ENCODE measurements around the gene CPLX3.

CPLX3 gene

DNA sequence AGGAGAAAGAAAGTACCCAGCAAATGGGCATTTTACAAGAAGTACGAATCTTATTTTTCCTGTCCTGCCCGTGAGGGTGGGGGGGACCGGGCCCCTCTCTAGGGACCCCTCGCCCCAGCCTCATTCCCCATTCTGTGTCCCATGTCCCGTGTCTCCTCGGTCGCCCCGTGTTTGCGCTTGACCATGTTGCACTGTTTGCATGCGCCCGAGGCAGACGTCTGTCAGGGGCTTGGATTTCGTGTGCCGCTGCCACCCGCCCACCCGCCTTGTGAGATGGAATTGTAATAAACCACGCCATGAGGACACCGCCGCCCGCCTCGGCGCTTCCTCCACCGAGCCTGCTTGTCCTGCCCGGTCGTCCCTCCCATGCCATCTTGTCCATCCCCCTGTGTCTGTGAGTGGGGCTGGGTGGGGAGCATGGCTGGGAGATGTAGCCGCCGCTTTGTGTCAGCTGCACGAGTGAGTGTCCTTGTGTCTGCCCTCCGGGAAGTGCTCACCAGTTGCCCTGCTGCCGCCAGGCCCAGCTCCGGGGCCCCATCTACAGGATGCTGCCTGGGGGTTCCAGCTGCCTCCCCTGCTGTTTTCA, 23.5 kb upstream of the CPLX3 start:
- no peak for DNase-seq (ENCODE audit: low spot score)

- DNase-seq (ENCODE audit: low spot score) = no peak
Measured at GRCh38 chr15:74804935-74805334, 21.5 kb upstream of the CPLX3 start.

DNA sequence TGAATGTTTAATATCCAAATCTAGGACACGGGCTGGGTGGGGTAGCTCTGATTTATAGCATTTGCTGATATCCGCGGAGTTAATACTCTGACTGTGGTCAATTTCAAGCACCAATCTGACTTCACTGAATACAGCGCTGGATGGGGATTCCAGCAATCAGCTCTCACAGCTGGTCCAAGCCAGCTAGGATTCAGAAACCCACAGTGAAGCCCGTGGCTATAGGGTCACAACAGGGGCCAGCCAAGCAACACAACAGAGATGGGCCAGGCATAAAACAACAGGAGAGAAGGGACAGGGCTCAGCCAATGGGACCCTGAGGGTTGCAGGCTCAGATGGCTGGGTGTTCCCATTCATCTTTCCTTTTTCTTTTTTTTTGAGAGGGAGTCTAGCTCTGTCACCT, 19.1 kb upstream of the CPLX3 start:
- no peak for DNase-seq (ENCODE audit: low spot score)

DNA sequence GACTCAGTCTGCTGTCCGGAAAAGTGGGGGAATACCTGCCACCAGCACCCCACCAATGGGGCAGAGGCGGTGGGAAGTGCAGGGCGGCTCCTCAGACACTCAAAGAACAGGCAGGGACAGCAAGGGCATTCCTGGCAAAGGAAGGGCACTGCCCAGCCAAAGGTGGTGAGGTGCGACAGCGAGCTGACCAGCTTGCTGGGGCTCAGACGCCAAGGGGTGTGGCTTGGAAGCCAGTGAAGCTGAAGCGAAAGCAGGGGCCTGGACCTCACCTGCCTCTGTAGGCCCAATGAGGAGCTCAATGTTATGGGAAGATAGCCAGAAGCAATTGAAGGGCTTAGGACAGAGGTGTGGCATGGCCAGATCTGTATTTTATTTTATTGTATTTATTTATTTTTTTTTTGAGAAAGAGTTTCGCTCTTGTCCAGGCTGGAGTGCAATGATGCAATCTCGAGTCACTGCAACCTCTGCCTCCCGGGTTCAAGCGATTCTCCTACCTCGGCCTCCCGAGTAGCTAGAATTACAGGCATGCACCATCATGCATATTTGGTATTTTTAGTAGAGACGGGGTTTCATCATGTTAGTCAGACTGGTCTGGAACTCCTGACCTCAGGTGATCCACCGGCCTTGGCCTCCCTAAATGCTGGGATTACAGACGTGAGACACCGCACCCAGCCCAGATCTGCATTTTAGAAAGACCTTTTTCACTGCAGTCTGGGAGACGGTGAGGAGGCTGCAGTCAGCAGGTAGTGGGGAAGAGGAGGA, 18.2 kb upstream of the CPLX3 start:
- no peak for DNase-seq (ENCODE audit: low spot score)

DNA sequence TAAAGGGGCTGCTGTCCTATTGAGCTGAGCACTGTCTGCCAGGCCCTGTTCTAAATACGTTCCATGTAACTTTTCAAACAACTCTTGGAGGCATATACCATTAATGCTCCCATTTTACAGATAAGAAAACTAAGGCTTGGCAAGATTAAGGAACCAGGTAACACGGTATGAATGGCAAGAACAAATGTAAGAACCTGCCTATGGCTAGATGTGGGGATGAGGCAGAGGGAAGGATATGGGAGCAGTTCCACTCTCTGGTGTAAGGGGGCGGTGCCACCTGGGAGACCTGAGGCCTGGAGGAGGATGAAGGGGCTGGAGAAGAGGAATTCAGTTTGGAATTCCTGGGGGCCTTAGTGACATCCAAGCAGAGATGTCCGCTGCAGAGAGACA, 17.6 kb upstream of the CPLX3 start:
- no peak for DNase-seq (ENCODE audit: low spot score)

DNA sequence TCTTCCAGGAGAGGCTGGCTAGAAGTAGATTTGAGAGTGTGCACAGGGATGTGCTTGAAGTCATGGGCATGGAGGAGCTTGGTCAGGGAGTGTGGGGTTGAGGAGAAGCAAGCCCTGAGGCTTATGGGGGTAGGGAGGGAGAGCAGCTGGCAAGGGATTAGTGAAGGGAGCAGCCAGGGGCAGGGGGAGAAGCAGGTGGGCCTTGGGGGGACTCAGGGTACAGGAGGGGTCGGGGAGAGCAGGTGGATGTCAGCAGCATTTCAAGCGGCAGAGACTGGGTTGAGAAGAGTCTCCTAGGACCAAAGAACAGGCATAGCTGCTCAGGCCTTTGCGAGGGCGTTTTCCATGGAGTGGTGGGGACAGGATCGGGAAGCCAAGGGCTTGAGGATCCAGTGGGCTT, 17.2 kb upstream of the CPLX3 start:
- no peak for DNase-seq (ENCODE audit: low spot score)

DNA sequence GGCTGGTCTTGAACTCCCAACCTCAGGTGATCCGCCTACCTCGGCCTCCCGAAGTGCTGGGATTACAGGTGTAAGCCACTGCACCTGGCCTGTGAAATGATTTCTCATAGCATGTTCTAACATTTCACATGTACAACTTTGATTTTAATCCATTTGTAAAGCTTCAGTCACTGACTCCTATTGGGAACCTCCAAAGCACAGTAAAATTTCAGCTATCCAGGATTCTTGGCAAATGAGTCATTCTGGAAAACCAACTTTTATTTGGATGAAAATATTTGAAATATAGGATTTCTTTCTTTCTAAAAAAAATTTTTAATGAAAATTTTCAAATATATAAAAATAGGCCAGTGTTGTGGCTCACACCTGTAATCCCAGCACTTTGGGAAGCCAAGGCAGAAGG, 16.5 kb upstream of the CPLX3 start:
- DNase-seq (ENCODE audit: low spot score) = no peak

GRCh38 chr15:74812533-74812932, 13.9 kb upstream of the CPLX3 start, which contains the start of gene LMAN1L:
Gene LMAN1L (plus strand): TSS chr15:74812835. CDS start chr15:74812855, 20 bp downstream.
- no peak for DNase-seq (ENCODE audit: low spot score)

DNA sequence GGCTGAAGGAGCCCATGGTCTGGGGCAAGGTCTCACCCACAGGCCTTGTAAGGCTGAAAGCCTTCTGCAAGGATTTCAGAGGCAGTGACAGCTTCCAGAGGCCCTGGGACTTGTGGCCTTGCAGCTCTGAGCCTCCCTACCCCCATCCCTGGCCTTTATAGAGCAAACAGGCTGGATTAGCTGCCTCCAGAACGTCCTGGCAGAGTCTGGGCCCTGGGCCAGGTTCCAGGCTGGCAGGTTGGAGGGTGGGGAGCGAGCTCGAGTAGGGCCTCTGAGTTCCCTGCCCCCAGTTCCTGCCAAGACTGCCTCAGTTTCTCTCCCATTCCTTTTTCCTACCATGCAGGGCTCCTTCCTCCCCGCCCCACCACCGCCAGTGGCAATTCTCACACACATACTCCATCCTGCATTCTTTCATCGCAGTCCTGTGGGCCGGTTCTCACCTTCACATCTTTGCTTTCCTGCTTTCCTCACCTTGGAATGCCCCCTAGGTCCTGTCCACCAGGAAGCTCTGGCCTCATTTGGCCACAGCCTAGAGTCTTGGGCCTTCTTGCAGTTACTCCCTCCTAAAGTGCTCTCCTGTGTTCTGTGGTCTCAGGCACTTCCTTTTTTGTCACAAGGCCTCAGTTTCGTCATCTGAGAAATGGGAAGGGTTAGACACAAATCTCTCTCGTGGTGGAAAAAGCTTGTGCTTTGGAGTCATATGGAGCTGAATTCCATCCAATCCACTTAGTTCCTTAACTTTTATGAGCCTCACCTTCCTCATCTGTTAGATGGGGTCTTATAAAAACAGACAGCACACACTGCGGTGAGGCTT, 11.1 kb upstream of the CPLX3 start:
- DNase-seq (ENCODE audit: low spot score) = no peak

- no peak for DNase-seq (ENCODE audit: low spot score)
Measured at GRCh38 chr15:74815961-74816360, 10.5 kb upstream of the CPLX3 start.

DNA sequence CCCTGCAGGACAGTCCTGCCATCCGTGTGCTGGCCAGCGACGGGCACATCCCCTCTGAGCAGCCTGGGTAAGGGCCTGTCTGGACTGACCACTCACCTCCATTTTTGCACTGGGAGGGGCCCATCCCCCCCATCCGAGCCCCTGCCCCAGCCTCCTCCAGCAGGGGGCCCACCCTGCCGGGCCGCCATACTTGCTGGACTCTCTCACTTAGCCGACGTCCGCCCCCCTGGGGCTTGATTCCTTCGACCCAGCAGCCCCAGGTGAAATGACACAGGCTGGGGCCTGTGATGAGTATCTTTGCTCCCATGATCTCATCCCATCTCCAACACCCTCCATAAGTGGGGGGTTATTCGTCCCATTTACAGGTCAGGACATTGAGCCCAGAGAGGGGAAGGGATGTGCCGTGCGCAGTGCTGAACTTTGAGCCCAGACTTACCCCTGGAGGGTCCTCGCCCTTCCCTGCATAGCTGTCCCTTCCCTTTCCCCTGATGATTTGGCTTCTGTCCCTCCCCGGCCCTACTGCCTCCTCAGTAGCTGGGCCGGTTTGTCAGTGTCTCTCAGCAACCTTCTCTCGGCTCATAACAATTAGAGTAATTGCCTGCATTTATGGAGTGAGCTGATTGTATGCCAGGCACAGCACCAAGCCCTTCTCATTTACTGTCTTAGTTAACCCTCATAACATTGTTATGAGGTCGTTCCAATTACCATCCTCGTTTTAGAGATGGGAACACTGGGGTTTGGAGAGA, 9.6 kb upstream of the CPLX3 start:
- DNase-seq (ENCODE audit: low spot score) = peak; percentile 12

DNA sequence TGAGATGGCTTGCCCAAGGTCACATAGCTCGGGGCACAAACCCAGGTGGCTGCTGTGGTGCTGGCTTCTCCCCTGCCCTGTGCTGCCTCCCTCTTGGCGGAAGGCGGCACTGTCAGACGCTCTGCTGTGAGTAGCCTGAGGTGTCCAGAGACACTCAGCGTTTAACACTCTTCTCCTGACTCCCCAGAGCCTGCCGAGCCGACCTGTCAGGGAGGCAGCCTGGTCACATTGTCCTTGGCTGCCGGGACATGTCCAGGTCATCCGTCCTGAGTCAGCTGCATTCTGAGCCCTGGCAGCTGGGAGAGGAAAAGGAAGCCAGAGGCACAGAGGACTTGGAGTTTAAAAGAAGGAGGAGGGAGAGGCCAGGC, 9.1 kb upstream of the CPLX3 start:
- DNase-seq (ENCODE audit: low spot score) = peak; percentile 73

DNA sequence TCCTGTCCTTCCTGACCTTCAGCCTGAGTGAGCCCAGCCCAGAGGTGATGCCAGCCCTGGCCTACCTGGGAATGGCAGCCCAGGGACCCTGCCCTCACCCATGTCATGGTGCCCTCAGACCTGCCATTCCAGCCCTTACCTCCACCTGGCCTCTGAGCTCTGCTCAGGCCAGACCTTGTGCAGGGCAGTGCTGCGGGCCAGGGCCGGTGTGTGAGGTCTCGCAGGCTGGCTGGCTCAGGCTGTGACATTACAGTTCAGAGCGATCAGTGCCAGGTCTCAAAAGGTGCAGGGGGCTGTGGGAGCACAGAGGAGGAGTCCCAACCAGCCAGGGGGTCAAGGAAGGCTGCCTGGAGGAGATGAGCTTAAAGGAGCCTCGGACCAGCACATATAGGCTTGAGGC, 6.4 kb upstream of the CPLX3 start:
- DNase-seq (ENCODE audit: low spot score) = no peak

- DNase-seq (ENCODE audit: low spot score) = no peak
Measured at GRCh38 chr15:74821091-74821789, 5.2 kb upstream of the CPLX3 start.

- DNase-seq (ENCODE audit: low spot score) = no peak
Measured at GRCh38 chr15:74821790-74822158, 4.7 kb upstream of the CPLX3 start.

DNA sequence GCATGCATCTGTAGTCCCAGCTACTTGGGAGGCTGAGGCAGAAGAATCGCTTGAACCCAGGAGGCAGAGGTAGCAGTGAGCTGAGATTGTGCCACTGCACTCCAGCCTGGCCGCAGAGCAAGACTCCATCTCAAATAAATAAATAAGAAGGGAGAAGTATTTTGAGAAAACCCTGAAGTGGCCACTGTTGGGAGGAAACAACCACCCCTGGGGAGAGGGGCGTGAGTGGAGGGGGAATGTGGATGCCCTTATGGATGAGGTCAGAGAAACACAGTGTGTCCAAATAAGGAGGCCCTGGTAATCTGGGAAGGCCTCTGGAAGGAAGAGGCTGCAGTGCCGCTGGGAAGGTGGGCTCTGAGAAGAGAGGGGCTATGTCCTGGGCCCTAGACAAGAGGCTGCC, 4.2 kb upstream of the CPLX3 start:
- DNase-seq (ENCODE audit: low spot score) = no peak

DNA sequence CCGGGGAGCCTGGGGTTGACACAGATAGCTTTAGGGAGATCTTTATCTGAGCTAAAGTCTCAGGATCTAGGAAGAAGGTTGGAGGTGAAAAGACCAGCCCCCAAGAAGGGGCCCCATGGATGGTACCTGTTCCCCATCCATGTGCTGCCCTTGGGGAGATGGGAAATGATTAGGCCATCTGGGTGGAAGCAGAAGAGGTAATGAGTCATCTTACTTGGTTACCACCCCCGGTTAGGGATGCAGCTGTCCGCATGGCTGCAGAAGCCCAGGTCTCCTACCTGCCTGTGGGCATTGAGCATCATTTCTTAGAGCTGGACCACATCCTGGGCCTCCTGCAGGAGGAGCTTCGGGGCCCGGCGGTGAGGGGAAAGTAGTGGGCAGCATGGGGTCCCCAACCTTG, 3.1 kb upstream of the CPLX3 start:
- no peak for DNase-seq (ENCODE audit: low spot score)

GRCh38 chr15:74824976-74825375, 1.5 kb upstream of the CPLX3 start:
- no peak for DNase-seq (ENCODE audit: low spot score)

DNA sequence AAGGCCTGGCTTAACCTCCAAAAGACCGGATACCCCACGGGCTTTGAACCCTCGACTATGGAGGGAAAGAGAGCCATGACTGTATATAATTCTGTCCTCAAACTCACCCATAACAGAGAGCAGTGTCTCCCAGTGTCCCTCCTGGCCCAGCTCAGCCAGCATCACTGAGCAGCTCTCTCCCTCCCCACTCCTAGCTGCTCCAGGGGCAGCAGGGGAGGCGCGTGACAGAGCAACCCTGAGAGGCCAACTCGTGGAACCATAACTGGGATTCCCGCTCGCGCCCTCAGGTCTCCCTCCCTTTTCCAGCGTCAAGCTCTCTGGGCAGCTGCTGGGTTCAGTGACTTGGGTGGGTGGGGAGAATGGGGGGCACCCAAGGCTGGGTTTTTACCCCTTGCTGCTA, 561 bp upstream of the CPLX3 start:
- no peak for DNase-seq (ENCODE audit: low spot score)

- DNase-seq (ENCODE audit: low spot score) = no peak
Measured at GRCh38 chr15:74826921-74827320, 494 bp downstream of the CPLX3 start.

DNA sequence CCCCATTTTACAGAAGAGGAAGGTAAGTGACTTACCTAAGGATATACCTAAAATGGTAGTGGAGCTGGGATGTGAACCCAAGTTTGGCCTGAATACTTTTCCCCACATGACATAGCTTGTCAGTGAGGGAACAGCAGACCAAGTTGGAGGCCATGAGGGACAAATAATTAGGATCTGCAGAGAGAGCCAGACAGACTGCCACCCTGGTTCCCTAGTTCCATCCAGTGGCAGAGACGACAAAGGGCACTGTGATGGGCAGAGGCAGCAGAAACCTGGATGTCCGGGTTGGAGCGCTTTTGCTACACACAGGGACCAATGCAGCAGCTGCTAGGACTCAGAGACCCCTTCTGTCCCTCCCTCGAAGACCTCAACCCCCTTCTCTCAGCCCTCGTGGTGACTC, 1.2 kb downstream of the CPLX3 start:
- no peak for DNase-seq (ENCODE audit: low spot score)

DNA sequence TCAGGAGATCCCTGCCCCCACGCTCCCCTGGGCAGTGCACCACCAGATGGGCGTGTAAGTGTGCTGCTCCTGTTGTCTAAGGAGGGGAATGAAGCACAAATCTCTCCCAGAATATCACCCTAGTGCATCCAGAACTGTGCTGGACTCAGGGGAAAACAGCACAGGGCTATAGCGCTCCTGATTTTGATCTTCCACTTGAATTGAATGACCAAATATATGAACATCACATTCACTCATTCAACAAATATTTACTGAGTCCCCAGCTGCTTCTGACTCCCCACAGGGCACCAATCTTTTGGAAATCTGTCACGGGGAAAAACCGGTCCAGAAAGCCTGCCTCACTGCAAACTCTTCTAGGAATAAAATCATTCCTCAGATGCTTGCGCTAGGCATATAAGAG, 2.4 kb downstream of the CPLX3 start:
- DNase-seq (ENCODE audit: low spot score) = no peak
